ENCODE data around the gene MYEOV. TPM values are rescaled to one million over a fixed set of nuclear protein-coding genes. Genes with fewer than 3 reads are reported as not detected.

MYEOV gene
- polyA plus RNA-seq, 3 donors, result 0.03 TPM; not detected in 2

- intact Hi-C loops (cut with micrococcal nuclease), result no loop called here
- H3K27ac ChIP-seq (ENCODE audit: low read depth in 1 of 2, low read length in 2 of 2), result no peak overlapping the region
- Mint-ChIP-seq H3K27ac (no peak overlapping the region), H3K4me3 (no peak overlapping the region), H3K27me3 (ENCODE audit: low read depth in 3 of 3) (peaks cover 7 to 17% (median 7%) of the 10 kb centered on the region in 3 donors), H3K9me3 (peaks cover 12 to 23% (median 16%) of the 10 kb centered on the region in 7 donors), H3K4me1 (no peaks in the 10 kb centered on the region), H3K36me3 (no peaks in the 10 kb centered on the region)
- H3K4me1 ChIP-seq (ENCODE audit: control insufficient read depth in 1 of 2, insufficient read depth in 2 of 2, low read length in 2 of 2), result no peaks in the 10 kb centered on the region
- peaks cover 0 to 4% of the 10 kb centered on the region in 2 donors for H3K9me3 ChIP-seq (replicated peaks in 1 of 2; ENCODE audit: control insufficient read depth in 1 of 2, insufficient read depth in 1 of 2, low read length in 2 of 2)
- no peak overlapping the region for H2AFZ ChIP-seq (ENCODE audit: insufficient read depth, low read depth, low read length, poor library complexity, severe bottlenecking)
- H3K27me3 ChIP-seq (ENCODE audit: control insufficient read depth in 2 of 2, insufficient read depth in 2 of 2, low read length in 2 of 2), result no peaks in the 10 kb centered on the region
- H3K4me2 ChIP-seq (replicated peaks; ENCODE audit: extremely low read depth, low read length, poor library complexity, severe bottlenecking), result no peak overlapping the region
- no peak overlapping the region for H3K4me3 ChIP-seq (replicated peaks in 1 of 3; ENCODE audit: low read depth in 2 of 3, low read length in 3 of 3)
- WGBS (ENCODE audit: insufficient coverage), result 96% methylated on average over 9 of the region's 9 CpGs
- H4K20me1 ChIP-seq (ENCODE audit: insufficient read depth, low read length), result no peaks in the 10 kb centered on the region
- no peaks in the 10 kb centered on the region for H3K79me2 ChIP-seq (ENCODE audit: insufficient read depth, low read length)
- no peak overlapping the region for H3K9ac ChIP-seq (ENCODE audit: insufficient read depth, low read length, poor library complexity, severe bottlenecking)
- no peak for DNase-seq
- TF ChIP-seq CTCF (IDR thresholded peaks at IDR 0.05), result no peak
- no peaks in the 10 kb centered on the region for H3K36me3 ChIP-seq (replicated peaks in 1 of 2; ENCODE audit: control insufficient read depth in 1 of 2, insufficient read depth in 2 of 2, low read length in 2 of 2)
Observed at GRCh38 chr11:69252490-69252837, 41.5 kb upstream of the MYEOV start.

- intact Hi-C loops (cut with micrococcal nuclease), result no loop called here
- H3K79me2 ChIP-seq (ENCODE audit: insufficient read depth, low read length), result no peaks in the 10 kb centered on the region
Observed at GRCh38 chr11:69253028-69253427, 40.9 kb upstream of the MYEOV start.

More at GRCh38 chr11:69253028-69253427, 40.9 kb upstream of the MYEOV start:
- H3K4me3 Mint-ChIP-seq, result no peak overlapping the region
- H3K36me3 Mint-ChIP-seq, result no peaks in the 10 kb centered on the region
- Histone ChIP-seq H3K4me2 (replicated peaks; ENCODE audit: extremely low read depth, low read length, poor library complexity, severe bottlenecking) (no peak overlapping the region), H3K9ac (ENCODE audit: insufficient read depth, low read length, poor library complexity, severe bottlenecking) (no peak overlapping the region), H3K36me3 (replicated peaks in 1 of 2; ENCODE audit: control insufficient read depth in 1 of 2, insufficient read depth in 2 of 2, low read length in 2 of 2) (no peaks in the 10 kb centered on the region), H3K4me3 (replicated peaks in 1 of 3; ENCODE audit: low read depth in 2 of 3, low read length in 3 of 3) (no peak overlapping the region), H3K9me3 (replicated peaks in 1 of 2; ENCODE audit: control insufficient read depth in 1 of 2, insufficient read depth in 1 of 2, low read length in 2 of 2) (peaks cover 0 to 4% of the 10 kb centered on the region in 2 donors), H3K27me3 (ENCODE audit: control insufficient read depth in 2 of 2, insufficient read depth in 2 of 2, low read length in 2 of 2) (no peaks in the 10 kb centered on the region), H4K20me1 (ENCODE audit: insufficient read depth, low read length) (no peaks in the 10 kb centered on the region), H3K4me1 (ENCODE audit: control insufficient read depth in 1 of 2, insufficient read depth in 2 of 2, low read length in 2 of 2) (no peaks in the 10 kb centered on the region), H2AFZ (ENCODE audit: insufficient read depth, low read depth, low read length, poor library complexity, severe bottlenecking) (no peak overlapping the region), H3K27ac (ENCODE audit: low read depth in 1 of 2, low read length in 2 of 2) (no peak overlapping the region)
- no peaks in the 10 kb centered on the region for H3K4me1 Mint-ChIP-seq
- no peak overlapping the region for H3K27ac Mint-ChIP-seq
- no peak for TF ChIP-seq CTCF (IDR thresholded peaks at IDR 0.05)
- DNase-seq, result no peak
- peaks cover 7 to 17% (median 10%) of the 10 kb centered on the region in 3 donors for H3K27me3 Mint-ChIP-seq (ENCODE audit: low read depth in 3 of 3)
- H3K9me3 Mint-ChIP-seq, result peaks cover 12 to 23% (median 16%) of the 10 kb centered on the region in 7 donors
